VCaP (cell line): ENCODE measurements around the gene TOM1L1.
A peak's percentile ranks its signal among the peaks of the same experiment; 100 is the strongest.

ENCODE experiments used
- H3K27ac ChIP-seq: fragments of 450-650 bp; 2 replicates; pipeline ENCODE4 v1.5.1; 2017
- CTCF ChIP-seq: fragments of 450-650 bp; conservative IDR thresholded peaks from 2 replicates; pipeline ENCODE4 v1.5.1; 2017; ENCODE audit warnings: mild to moderate bottlenecking, moderate library complexity

TOM1L1 gene

GRCh38 chr17:54945671-54946070, 45.0 kb downstream of the TOM1L1 start:
- no peak overlapping the region for H3K27ac ChIP-seq
- TF ChIP-seq CTCF = no peak

GRCh38 chr17:54947396-54947795, 46.7 kb downstream of the TOM1L1 start:
- TF ChIP-seq CTCF = no peak
- no peak overlapping the region for H3K27ac ChIP-seq

- no peak overlapping the region for H3K27ac ChIP-seq
- no peak for TF ChIP-seq CTCF
Observed at GRCh38 chr17:54948380-54948779, 47.7 kb downstream of the TOM1L1 start.

- no peak for TF ChIP-seq CTCF
- H3K27ac ChIP-seq = no peak overlapping the region
Observed at GRCh38 chr17:54950116-54950515, 49.5 kb downstream of the TOM1L1 start.

- no peak overlapping the region for H3K27ac ChIP-seq
- no peak for TF ChIP-seq CTCF
Observed at GRCh38 chr17:54951286-54951685, 50.6 kb downstream of the TOM1L1 start.

GRCh38 chr17:54956791-54957190, 56.1 kb downstream of the TOM1L1 start:
- no peak overlapping the region for H3K27ac ChIP-seq
- no peak for TF ChIP-seq CTCF

- no peak for TF ChIP-seq CTCF
- peak overlapping the region; percentile 87 for H3K27ac ChIP-seq
Observed at GRCh38 chr17:54967621-54968261, 67.1 kb downstream of the TOM1L1 start.
